H1 (cell line): ENCODE measurements around the gene AKR7A2. TPM values are rescaled to one million over a fixed set of nuclear protein-coding genes. Genes with fewer than 3 reads are reported as not detected.

Source experiments
- ASH2L ChIP-seq: fragments of 200-600, 300-600 bp; sonication (generic); IDR thresholded peaks from one replicate; pipeline ENCODE4 v1.7.1; 2017; ENCODE audit warnings: low read length
- TCF12 ChIP-seq: IDR thresholded peaks from 2 replicates; pipeline ENCODE4 v1.6.1; 2011; ENCODE audit warnings: low read depth, mild to moderate bottlenecking, low read length
- polyA plus RNA-seq, 7 experiments: library from polyadenylated mRNA; depleted of rRNA in 3 of 7; stranded (reverse) in 5 of 7; unstranded in 2 of 7; fragments of >200 nt in 5 of 7; fragments of 200-250 nt in 2 of 7; gene quantifications; 1 replicate in 5 of 7; 2 replicates in 1 of 7; 4 replicates in 1 of 7; pipeline versions ENCODE4 v1.2.1 to v1.2.3, GENCODE V29; 2011 to 2013; ENCODE audit warnings: missing spikeins in 2 of 7, mixed read lengths in 2 of 7
- total RNA-seq: library from RNA; stranded (reverse); fragmentation: NEBNext Ultra II Directional; extraction: Animal tissue kit (Norgen Biotek cat#: 25700); gene quantifications from 2 replicates; pipeline ENCODE4 v1.2.1, GENCODE V29; 2021

Gene AKR7A2
- total and polyA plus RNA-seq, 2 of the 8 experiments (the other 6 are each of a cell fraction or from before 2014, with no cell fraction given), result 32.0 to 48.3 TPM

DNA sequence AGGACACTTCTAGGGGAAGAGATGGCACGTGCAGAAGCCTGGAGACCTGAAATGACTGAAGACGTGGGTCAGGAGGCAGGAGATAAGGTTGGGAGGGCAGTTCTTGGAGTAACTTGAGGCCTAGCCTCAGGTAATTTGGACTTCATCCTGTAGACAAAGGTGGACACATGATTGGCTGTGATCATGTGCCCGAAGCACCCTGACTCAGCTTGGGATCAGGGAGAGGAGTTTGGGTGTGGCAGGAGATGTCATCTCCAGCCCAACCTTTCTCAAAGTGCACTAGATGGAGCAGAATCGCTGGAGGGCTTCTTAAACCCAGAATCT, 1.7 kb upstream of the AKR7A2 start (continued):
- TF ChIP-seq TCF12, result no peak
- TF ChIP-seq ASH2L, result no peak
